DMS79 (cell line): ENCODE data around the gene ASTN2.
"Not testable (repeated sequence)": the region's sequence is repeated elsewhere in the genome, so short reads cannot be mapped to it uniquely, and the experiment has no call there.

Experiments
- DNase-seq: peaks from one replicate; lab custom pipeline; 2025; lab: John Stamatoyannopoulos, UW

ASTN2 gene

DNA sequence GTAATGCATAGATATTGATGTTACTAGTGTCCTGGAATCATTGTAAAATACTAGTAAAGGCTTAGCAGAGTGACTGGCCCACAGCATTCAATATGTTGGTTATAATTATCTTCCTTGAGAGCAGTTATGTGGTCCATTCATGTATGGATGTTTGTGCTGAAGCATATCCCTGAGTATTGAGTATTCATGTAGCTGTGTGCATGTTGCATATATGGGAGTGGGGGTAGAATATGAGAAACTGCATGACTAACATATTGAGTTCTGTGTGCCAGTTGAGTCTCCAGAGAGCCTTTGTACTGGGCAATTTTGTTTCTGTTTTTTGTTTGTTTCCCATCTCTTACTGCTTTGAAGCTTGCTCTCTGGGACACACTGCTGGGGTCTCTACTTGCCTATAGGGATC, 950.4 kb downstream of the ASTN2 start:
- no peak for DNase-seq

DNA sequence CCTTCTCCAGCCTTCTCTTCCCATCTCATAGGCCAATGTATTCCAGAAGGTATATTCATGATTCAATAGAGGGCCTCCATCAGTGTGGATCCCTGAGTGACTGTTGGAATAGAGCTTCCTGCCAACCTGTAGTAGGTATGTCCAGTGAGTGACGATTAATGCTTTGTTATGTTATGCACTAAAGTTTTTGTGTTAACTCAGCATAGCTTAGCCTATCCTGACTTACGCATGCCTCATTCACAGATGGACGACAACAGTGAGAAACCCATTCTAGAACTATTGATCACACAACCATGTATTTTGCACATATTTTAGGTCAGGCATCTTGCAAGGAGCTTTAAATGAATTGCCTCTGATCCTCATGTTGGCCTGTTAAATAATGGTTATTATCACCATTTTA, 953.2 kb downstream of the ASTN2 start:
- DNase-seq = no peak

DNA sequence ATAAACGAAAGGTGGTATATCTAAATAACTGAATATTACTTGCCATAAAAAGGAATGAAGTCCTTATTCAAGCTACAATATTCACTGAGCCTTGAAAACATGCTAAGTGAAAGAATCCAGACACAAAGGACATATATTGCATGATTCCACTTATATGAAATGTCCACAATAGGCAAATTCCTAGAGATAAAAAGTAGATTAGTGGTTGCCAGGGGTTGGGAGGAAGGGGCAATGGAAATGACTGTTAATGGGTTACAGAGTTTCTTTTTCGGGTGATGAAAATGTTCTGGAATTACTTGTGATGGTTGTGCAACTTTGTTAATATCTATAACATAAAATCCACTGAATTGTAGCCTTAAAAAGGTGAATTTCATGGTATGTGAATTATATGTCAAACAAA, 954.8 kb downstream of the ASTN2 start:
- DNase-seq = no peak

GRCh38 chr9:116459576-116459975, 955.3 kb downstream of the ASTN2 start:
- no peak for DNase-seq

DNA sequence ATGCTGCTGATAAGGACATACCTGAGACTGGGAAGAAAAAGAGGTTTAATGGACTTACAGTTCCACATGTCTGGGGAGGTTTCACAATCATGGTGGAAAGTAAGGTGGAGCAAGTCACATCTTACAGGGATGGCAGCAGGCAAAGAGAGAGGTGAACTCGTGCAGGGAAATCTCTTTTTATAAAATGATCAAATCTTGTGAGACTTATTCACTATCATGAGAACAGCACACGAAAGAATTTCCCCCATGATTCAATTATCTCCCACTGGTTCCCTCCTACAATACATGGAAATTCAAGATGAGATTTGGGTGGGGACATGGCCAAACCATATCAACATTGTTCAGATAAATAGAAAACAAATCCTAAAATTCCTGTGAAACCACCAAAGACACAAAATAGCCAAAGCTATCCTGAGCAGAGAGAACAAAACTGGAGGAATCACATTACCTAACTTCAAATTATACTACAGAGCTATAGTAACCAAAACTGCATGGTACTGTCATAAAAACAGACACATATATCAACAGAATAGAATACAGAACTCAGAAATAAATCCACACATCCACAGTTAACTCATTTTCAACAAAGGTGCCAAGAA, 958.3 kb downstream of the ASTN2 start:
- no peak for DNase-seq

DNA sequence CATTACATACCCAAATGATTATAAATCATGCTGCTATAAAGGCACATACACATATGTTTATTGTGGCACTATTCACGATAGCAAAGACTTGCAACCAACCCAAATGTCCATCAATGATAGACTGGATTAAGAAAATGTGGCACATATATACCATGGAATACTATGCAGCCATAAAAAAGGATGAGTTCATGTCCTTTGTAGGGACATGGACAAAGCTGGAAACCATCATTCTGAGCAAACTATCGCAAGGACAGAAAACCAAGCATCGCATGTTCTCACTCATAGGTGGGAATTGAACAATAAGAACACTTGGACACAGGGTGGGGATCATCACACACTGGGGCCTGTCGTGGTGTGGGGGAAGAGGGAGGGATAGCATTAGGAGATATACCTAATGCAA, 960.3 kb downstream of the ASTN2 start:
- not testable (repeated sequence) for DNase-seq

DNA sequence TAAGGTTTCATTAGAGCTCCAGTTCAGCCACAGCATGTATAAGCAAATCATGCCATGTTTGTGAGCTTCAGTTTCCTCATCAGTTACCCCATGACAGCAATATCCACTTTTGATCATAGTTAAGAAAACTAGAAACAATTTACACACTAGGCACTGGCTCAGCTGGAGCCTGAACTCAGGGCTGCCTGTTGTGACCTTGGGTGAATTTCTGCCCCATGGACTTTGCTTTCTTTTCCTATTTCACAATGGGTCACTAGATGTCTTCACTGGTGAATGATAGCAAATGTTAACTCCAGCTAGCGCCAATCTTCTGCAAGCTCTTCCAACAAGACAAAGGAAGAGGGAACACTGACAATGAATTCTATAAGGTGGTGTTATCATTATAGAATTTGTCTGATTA, 961.1 kb downstream of the ASTN2 start:
- DNase-seq = no peak

GRCh38 chr9:116452634-116453033, 962.2 kb downstream of the ASTN2 start:
- no peak for DNase-seq

DNA sequence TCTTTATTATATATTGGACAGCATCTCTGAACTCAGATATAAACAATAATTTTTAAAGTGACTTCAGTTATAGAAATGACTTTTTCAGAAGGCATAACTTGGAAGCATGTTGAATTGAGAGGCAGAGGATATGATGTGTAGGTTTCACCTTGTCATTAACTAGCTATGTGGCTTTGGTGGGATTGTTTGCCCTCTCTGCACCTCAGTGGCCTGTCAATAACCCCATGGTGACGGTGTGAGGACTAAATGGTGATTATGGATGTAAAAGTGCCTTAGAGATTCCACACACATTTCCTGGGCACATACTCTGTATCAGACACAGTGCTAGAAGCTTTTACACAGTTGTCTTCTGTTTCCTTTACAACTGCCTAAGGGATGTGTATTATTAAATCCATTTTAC, 962.6 kb downstream of the ASTN2 start:
- no peak for DNase-seq

DNA sequence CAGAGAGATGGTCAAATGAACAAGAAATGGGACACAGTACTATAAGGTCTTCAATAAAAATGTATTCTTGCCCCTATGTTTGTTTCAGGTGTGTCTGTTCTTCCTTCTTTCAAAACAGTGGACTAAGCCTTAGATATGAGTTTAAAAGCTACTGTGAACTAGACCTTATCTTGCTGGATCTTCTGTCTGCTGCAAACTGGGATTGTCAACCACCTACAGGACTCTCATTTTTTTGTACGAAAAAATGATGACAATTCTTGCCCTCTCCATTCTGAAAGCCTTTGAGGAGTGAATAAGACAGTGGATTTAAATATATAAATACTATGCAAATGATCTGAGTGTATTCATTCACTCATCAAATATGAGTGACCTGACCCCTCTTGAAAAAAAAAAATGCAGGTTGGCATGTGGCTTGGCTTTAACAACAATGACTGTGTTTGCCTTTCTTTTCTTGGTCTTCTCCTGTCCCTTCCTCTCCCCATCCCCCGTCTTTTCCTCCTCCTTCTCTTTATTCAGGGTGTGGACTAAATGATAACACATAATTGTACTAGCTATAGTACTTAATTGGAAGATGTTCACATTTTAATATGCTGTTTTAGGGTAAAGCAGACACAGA, 963.2 kb downstream of the ASTN2 start:
- no peak for DNase-seq

DNA sequence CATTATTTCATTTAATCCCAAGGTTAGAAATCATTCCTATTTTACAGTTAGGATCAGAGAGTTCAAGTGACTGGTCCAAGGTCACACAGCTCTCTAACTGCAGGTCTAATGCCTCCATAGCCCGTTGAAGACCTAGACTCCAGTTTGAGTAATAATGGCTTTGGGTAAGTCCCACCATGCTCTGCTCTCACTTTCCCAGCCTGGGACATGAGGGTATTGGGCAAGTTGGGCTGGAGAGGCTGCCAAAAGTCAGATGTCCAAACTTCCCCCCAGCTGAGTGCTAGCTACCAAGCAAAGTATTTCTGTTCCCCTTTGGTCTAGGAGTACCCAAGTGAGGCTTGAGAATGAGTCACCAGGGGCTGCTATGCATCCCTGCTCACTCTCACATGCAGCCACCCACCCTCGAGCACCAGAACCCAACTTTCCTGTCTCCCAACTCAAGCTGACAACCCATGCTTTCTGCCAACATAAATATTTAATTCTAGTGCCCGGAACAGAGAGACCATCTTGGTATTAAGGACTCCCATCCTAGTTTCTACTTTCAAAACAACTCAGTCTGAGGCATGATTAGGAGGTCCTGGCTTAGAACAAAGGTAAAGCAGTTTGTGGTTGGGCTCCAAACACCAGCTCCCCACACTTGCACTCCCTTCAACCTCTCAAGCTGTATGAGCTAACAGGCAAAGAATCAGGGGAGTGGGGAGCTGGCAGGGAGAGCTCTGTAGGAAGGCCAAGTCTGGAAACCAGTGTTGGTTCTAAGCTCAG, 964.3 kb downstream of the ASTN2 start:
- DNase-seq = no peak

DNA sequence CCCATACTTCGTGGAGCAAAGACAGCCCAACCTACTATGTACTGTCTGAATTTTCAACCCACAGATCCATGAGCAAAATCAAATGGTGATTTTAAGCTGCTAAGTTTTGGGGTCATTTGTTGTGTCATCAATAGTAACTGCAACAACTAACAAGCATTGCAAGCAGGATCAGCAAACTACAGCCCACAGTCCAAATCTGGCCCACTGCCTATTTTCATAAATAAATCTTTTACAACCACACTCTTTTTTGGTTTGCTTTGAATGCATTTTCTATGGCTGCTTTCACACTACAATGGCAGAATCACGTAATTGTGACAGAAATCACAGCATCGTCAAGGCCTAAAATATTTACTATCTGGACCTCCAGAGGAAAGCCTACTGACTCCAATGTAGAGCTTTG, 964.9 kb downstream of the ASTN2 start:
- no peak for DNase-seq

DNA sequence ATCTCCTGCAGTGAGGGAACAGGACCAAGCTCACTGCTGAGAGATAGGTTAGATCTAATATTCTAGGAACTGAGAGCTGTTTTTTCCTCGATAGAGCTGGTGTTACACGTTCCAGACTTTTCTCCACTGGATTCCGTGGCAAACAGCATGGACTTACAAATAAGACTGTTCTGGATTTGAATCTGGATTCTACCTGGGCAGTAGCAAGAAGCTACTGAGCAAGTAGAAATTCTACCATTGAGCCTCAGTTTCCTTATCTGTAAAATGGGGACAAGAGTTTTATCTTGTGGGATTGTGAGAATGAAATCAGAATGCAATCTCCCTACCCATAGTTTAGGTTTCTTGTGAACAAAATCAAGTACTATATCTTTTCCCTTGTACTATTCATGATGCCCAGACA, 966.4 kb downstream of the ASTN2 start:
- DNase-seq = no peak

GRCh38 chr9:116447934-116448333, 966.9 kb downstream of the ASTN2 start:
- no peak for DNase-seq

- DNase-seq = no peak
Observed at GRCh38 chr9:116442528-116442927, 972.3 kb downstream of the ASTN2 start.

- DNase-seq = no peak
Observed at GRCh38 chr9:116437411-116438370, 977.2 kb downstream of the ASTN2 start.

DNA sequence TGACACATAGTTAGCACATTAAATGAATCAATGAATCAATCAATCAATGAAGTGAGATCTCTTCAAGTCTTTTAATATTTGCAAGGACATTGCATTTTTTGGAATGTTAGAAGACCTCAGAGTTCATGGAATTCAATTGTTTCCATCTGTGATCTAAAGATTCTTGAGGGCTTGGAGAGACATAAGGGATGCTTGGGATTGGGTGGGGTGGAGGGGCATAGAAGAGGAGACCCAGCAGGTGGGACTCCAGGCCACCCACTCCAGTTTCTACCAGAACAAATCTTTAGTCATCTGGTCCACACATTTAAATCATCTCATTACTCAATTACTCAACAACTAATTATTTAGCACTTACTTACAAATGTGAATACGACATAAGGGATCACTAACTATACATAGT, 978.7 kb downstream of the ASTN2 start:
- no peak for DNase-seq

DNA sequence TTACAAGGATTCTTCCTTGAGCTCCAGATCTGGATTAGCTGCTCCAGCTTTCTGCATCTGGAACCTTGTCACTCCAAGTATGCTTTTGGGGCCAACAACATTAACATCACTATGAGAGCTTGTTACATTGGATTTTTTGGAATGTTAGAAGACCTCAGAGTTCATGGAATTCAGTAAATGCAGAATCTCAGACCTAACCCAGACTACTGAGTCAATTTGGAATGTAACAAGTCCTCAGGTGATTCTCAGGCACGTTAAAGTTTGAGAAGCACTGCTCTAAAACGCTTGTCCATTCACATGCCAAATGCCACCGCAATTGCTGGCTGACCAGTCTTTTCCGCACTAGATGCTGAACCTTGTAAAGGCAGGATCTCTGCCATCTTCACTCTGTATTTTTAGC, 979.2 kb downstream of the ASTN2 start:
- DNase-seq = no peak

DNA sequence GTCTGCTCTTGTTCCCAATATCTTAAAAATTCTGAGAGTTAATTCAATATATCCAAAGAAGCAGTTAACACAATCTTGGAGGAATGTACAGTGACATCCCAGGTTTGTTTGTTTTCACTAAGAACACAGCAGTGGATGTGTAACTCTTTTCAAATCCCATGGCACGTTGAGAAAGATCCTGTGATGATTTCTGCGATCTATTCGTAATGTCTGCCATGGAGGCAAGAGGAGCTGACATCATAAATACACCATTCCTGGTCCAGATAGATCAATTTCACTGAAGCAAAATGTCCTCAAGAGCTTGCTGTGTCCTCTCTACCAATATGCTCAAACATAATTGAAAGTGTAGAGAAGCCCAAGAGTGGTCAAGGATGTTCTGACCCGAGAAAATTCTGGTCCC, 980.5 kb downstream of the ASTN2 start:
- DNase-seq = no peak

DNA sequence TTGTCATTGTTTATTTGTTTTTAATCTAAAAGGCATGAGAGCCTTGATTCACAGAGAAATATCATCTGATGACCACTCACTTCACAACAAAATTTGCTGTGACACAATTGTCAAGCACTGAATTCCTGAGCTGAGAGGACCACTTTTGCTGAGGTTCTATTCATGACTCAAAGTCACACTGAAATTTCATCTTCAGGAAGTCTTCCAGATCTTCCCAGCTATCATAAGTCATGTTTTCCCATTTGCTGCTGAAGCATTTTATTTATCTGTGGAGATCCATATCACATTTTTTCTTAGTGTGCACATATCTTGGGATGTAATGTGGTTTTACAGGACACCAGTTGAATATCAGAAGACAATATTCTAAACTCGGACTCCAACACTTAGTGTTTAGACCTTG, 982.8 kb downstream of the ASTN2 start:
- DNase-seq = no peak

- no peak for DNase-seq
Observed at GRCh38 chr9:116430849-116431248, 984.0 kb downstream of the ASTN2 start.

GRCh38 chr9:116425244-116425643, 989.6 kb downstream of the ASTN2 start:
- no peak for DNase-seq
